Measurements from ENCODE around the gene ISG20L2.

Gene ISG20L2

DNA sequence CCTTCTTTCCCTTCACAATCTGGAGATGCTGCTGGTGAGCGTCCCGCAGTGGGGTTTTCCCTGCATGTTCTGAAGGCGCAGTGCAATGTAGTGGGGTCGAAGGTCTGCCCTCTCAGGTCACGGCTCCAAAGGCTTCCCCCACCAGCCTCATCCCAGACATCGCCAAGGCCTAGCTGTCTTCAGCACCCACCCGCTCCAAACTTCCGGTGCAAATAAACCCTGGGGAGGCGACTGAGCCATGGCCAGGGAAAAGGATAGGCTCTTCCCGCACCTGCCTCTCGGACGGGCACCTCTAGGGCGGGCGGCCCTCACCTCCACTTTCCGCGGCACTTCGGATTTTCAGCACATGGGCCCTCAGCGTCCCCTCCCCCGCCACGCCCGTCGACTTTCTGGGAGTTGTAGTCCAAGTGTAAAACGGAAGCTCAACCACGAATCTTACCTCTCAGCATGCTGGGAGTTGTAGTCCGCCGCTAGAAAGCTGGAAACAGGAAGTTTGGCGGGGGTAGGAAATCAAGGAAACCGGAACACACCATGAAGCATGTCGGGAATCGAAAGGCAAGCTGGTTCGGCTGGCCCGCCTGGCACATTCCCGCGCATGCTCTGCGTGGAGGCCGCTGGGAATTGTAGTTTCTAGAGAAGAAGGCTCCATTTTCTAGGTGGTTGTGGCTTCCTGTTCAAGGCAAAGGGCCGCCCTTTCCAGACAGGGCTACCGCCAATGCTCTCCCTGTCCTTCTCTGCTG is 12.3 kb upstream of the ISG20L2 start, which contains the start of gene MRPL24:
MRPL24 (minus strand) TSS at position 348 of the 740 bp plus-strand sequence. CDS start 2,384 bp downstream, outside the sequence.
- DNase-seq (ENCODE audit: low read depth, low spot score): peak; percentile 100

- no peak for DNase-seq (ENCODE audit: low read depth, low spot score)
Measured at GRCh38 chr1:156740237-156740740, 11.7 kb upstream of the ISG20L2 start.

DNA sequence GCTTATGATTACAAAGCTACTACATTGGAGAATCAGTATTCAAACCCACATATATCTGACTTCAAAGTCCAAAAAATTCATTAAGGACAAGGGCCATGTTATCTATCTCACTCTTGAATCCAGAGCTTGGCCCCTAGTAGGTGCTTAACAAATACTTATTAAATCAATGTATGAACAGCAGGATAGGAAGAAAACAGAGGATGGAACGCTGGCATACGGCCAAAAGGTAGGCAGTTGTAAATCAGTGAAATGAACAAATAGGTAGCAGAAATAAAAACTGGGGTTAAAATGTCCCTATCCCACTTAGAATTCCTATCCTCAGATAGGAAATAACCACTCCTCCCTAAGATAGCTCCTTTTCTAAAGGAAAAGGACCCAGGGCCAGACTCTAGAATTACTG is 10.3 kb upstream of the ISG20L2 start:
- no peak for DNase-seq (ENCODE audit: low read depth, low spot score)

DNA sequence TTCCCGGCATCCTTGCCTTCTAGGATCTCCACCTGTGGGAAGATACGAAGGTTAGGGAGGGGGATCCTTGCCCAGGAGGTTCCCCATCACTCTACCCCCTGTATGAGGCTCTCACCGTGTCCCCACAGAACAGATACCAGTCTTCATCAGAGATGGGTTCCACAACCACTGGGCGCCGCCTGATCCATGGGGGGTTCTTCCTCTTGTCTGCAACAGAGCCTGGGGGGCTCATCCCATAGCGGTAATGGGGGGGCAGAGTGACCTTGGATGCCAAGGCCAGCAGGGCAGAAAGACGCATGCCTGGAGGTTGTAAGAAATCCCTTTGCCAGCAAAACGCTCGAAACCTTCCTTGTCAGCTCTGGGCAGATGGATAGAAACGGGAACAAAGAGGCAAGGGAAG is 9.8 kb upstream of the ISG20L2 start:
- DNase-seq (ENCODE audit: low read depth, low spot score): no peak

GRCh38 chr1:156733989-156734584 is 5.5 kb upstream of the ISG20L2 start:
- DNase-seq (ENCODE audit: low read depth, low spot score): no peak

DNA sequence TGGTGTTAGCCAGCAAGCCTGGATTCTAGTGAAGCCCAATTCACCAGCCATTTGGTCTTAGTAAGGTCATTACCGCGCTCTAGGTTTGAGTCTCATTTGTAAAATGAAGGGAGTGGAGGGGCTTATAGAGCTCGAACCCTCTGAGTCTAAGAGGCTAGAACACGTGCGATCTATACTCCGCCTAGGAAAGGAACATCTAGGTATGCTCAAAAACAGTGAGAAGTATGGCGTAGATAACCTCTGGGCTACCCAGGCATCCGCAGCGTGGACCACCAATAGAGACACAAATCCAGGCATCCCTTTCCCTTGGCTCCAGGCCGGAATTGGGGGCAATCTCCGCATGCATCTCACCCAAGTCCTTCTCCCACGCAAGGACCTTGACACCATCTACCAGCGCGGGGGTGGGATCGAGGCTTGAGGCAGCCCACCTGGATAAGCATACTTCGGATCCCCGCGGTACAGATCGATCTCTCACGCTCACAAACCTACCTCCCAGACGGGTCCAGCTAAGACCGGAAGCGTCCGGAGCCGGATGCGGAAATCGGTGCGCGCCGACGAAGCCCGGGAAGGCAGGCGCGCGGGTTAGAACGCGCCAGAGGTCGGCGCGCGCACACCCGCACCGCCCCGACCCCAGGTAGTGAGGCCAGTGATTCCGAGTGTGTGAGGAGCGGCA is 504 bp downstream of the ISG20L2 start, which contains the start of gene METTL25B:
METTL25B (plus strand) TSS at position 544 of the 673 bp plus-strand sequence. CDS start 636 bp downstream, outside the sequence.
- no peak for DNase-seq (ENCODE audit: low read depth, low spot score)

DNA sequence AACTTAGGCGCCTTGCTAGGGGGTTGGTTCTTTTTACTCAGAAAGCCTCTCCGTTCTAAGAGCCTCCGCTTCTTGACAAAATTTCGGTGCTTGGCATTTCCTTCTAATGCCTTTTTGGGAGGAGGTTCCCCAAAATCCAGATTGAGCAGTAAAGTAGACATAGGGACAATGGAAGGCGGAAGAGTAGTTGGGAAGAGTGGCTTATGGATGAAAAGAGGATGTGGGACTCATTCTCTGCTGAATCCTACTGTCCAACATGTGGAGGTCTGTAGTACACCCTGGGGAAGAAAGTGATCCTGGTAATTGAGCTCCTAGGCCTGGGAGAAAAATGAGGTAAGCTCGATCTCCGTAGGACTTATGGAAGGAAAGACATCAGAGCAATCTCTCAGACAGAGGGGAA is 1.1 kb downstream of the ISG20L2 start:
- no peak for DNase-seq (ENCODE audit: low read depth, low spot score)

GRCh38 chr1:156726549-156727226 is 1.9 kb downstream of the ISG20L2 start:
- DNase-seq (ENCODE audit: low read depth, low spot score): no peak

DNA sequence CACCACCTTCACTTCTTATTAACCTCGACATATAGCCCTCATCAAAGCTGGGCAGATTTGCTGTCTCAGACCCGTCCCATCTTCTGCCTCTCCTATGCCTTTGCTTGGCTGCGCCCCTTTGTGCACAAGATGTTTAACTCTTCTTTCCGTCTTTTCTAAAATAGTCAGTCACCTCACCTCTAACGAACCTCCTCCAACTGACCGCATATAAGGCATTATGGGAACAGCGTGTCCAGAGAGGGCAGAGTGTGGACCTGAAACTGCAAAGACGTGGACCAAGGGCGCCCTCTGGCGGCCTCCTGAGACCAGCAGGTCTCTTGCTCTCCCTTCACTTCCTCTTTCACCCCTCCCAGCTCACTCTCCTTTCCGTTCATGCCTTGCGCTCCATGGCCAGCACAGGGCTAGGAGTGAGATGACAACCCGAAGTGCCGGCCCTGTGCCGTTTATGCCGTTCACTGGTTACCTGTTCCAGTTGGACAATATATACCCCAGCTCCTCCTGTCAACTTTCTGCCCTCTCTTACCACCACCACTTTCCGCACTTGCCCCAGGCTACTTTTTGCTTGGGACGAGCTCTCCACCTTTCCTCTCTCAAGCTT is 2.8 kb downstream of the ISG20L2 start:
- DNase-seq (ENCODE audit: low read depth, low spot score): no peak

DNA sequence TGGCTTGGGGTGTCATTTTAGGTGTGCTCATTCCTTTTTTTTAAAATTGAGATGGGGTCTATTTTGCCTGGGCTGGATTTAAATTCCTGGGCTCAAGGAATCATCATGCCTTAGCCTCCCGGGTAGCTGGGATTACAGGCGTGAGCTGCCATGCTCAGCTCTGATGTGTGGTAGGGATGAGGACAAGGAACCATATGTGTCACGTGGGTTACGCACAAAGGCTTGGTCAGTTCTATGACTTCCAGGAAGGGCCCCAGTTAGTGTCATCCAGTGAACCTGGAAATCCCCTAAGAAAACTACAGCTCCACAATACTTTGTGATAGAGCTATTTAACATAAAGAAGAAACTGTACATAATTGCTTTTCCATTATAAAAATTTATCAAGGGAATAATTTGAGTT is 7.0 kb downstream of the ISG20L2 start:
- DNase-seq (ENCODE audit: low read depth, low spot score): no peak

DNA sequence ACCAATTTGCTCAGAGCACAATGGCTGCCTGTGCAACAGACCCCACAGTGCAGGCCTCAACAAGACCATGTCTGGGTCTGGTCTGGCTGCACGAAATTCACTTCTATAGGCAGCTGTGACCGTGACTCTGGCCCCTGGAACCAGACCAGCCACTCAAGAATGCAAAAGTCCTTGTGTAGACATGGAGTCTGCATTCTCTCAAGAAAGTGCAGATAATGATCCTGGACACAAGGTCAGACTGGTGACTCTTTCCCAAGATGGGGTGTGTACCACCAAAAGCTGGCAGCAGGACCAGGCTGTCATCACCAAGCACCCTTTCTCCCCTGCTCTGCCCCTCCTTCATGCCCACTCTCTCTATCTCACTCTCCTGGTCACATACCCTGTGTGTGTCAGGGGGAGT is 7.4 kb downstream of the ISG20L2 start:
- no peak for DNase-seq (ENCODE audit: low read depth, low spot score)

DNA sequence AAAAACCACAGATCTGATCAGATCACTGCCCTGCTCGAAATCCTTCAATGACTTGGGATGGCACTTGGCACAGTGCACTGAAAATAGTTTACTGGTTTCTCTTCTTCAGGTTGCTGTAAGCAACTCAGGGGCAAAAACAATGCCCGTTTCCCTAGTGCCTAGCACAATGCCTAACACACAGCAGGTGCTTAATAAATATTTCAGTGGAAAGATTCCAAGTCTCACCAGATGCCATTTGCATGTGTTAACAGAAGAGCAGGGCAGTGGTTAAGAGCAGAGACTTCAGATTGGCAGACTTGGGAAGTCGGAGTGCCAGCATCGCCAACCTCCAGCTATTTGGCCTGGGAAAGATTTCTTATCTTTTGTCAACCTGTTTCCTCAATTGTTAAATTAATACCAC is 11.2 kb downstream of the ISG20L2 start:
- no peak for DNase-seq (ENCODE audit: low read depth, low spot score)

GRCh38 chr1:156714830-156715229 is 13.7 kb downstream of the ISG20L2 start:
- DNase-seq (ENCODE audit: low read depth, low spot score): no peak

- no peak for DNase-seq (ENCODE audit: low read depth, low spot score)
Measured at GRCh38 chr1:156712626-156713025, 15.9 kb downstream of the ISG20L2 start.

DNA sequence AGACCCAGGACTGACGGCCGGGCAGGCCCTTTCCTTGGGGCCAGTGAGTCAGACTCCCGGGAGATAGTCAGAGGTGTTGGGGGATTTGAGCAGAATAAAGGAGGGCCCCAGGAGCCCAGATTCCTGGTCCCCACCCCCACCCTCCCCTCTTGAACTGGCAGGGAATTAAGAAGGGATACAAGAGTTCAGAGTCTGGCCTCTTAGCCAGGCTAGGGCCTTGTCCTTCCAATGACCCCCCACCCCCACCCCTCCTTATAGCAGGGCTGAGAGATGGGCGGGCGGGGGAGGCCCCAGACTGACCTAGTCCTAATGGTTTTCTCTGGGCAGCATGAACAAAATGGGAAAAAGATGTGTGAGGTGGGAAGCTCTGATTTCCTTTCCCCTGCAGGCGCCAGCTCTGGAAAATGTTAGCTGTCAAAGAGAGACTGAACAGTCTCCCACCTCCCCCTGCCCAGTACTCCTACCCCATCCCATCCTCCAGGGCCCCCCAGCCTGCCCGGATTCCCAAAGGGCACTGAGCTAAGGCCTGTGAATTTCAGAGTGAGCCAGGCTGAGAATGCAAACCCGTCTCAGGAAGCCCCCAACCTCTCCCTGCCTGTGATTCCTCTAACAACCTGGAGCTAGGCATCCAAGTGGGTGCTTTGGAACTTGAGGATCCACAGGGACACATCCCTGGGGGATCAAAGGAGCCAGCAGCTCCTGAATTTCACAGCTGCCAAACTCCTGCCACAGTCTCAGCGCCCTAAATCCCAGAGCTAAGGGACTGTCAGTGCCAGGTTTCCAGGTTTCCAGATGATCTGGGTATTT is 17.4 kb downstream of the ISG20L2 start:
- no peak for DNase-seq (ENCODE audit: low read depth, low spot score)

DNA sequence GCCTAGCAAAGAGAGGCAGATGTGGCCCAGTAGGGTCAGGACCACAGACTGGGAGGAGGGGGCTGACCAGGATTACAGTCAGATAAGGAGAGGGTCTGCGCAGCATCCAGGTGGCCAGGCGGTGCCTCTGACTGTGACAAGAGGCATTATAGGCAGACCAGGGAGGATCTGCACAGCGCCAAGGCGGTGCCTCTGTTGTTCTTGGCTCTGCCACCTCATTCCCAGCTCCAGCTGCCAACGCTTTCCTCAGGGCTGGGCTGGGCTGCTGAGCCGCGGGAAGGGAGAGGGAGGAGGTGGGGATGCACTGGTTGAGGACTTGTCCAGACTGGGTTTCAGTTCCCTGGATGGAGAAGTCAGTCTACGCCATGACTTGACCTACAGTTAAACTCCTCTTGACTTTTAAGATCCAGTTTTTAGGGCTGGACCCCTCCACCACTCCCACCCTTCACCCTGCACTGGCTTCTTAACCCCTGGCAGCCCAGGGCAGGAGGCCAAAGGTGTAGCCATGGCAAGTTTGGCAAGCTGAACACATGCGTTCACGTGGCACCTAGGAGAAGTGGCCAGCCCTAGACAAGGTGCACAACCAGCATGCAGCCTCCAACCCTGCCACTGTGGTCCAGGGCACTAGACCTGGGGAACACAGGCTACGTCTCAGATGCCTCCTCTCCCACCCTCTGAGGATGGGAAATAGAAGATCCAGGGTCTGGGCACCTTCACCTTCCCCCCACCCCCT is 18.6 kb downstream of the ISG20L2 start:
- no peak for DNase-seq (ENCODE audit: low read depth, low spot score)

DNA sequence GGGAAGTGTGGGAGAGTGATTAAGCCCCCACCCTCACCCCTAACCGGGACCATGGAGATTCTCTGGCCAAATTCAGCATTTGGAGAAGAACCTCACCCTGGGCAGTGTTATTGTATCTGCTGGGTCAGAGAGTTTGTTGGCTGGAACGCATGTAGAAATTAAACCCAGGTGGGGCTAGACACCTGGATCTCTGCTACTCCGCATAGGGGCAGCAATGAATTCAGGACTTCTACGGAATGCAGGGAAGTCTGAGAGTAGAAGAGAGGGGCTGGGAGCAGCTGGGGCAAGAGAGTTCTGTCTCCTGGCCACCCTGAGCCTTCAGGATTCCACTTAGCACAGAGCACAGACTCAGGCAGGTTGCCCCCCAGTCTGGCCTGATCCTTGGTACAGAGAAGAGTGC is 19.5 kb downstream of the ISG20L2 start:
- no peak for DNase-seq (ENCODE audit: low read depth, low spot score)

GRCh38 chr1:156708218-156708661 is 20.3 kb downstream of the ISG20L2 start:
- no peak for DNase-seq (ENCODE audit: low read depth, low spot score)

GRCh38 chr1:156707417-156708217 is 20.9 kb downstream of the ISG20L2 start:
- no peak for DNase-seq (ENCODE audit: low read depth, low spot score)

Data from iPS DF 19.7 (cell line).